NCI-H345 treated with DMSO at 0.1 percent for 48 hours (cell line): ENCODE data around the gene PRPF31.
"Not testable (repeated sequence)": the region's sequence is repeated elsewhere in the genome, so short reads cannot be mapped to it uniquely, and the experiment has no call there.

Experiments used
- DNase-seq: peaks from one replicate; lab custom pipeline; 2025; ENCODE audit not compliant: unreplicated experiment; lab: John Stamatoyannopoulos, UW

The PRPF31 gene

DNA sequence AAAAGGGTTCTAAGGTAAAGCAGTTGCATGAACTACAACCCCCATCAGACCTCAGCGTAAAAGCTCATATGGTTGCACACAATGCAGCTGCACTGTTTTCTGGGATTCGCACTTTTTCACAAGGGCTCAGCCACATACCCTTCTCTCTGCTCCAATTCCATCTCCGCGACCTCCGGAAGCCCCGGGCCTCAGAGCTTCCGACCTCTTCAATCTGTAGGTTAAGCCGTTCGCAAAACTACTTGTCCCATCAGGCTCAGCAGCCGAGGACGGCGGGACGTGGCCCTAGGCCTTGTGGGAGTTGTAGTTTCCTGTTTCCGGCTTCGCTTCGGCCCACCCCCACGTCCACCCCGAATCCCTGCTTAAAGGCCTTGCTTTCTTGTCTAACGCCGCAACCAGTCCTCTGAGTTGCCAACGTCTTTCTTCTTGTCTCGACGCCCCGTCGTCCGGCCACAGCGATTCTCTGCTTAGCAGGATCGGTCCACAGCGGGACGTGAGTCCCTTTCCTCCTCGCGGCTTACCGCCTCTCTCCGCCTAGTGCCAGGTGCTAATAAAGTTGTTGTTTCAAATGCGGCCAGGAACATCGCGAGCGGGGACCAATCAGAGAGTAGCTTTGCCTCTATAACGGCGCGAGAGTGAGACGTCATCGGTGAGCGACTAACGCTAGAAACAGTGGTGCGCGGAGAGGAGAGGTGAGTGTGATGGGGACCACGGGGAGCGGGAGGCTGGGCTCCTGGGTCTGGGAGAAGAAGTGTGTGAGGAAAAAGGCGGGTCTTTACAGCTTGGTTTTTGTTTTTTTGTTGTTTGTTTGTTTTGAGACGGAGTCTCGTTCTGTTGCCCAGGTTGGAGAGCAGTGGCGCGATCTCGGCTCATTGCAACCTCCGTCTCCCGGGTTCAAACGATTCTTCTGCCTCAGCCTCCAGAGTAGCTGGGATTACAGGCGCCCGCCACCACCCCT is at the start of gene PRPF31, which contains the start of gene TFPT:
Gene PRPF31, plus strand, starts transcription at position 646 of the 955 bp plus-strand sequence. CDS start 2,525 bp downstream, outside the sequence.
Gene TFPT, minus strand, starts transcription at position 549 of the 955 bp plus-strand sequence. Its CDS starts 388 bp downstream, at position 161.
- DNase-seq, result peak; percentile 86

GRCh38 chr19:54069470-54069869 is 46.1 kb upstream of the PRPF31 start:
- no peak for DNase-seq

GRCh38 chr19:54073829-54074228 is 41.7 kb upstream of the PRPF31 start:
- no peak for DNase-seq

DNA sequence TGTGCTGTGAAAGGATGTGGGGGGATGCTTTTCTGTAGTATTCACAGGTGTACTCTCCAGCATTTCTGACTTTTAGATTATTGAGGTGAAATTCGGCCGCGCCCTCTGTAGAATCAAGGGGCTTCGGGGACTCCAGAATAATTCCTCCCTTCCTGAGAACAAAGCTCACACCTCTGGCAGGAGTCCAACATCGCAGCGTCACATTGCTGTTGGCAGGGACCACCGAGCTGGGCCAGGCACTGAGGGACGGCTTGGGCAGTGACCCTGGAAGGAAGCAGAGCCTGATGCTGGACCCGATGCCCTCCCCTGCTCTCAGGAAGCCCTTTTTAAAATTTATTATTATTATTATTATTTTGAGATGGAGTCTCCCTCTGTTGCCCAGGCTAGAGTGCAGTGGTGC is 40.7 kb upstream of the PRPF31 start:
- no peak for DNase-seq

GRCh38 chr19:54077334-54077733 is 38.2 kb upstream of the PRPF31 start:
- DNase-seq, result no peak

GRCh38 chr19:54081032-54081431 is 34.5 kb upstream of the PRPF31 start, which contains the start of gene TARM1:
Gene TARM1, minus strand, starts transcription at chr19:54081365. Its CDS starts 25 bp downstream, at chr19:54081340.
- no peak for DNase-seq

- DNase-seq, result no peak
Measured at GRCh38 chr19:54084410-54084809, 31.1 kb upstream of the PRPF31 start.

- no peak for DNase-seq
Measured at GRCh38 chr19:54094426-54095000, 21.0 kb upstream of the PRPF31 start.

DNA sequence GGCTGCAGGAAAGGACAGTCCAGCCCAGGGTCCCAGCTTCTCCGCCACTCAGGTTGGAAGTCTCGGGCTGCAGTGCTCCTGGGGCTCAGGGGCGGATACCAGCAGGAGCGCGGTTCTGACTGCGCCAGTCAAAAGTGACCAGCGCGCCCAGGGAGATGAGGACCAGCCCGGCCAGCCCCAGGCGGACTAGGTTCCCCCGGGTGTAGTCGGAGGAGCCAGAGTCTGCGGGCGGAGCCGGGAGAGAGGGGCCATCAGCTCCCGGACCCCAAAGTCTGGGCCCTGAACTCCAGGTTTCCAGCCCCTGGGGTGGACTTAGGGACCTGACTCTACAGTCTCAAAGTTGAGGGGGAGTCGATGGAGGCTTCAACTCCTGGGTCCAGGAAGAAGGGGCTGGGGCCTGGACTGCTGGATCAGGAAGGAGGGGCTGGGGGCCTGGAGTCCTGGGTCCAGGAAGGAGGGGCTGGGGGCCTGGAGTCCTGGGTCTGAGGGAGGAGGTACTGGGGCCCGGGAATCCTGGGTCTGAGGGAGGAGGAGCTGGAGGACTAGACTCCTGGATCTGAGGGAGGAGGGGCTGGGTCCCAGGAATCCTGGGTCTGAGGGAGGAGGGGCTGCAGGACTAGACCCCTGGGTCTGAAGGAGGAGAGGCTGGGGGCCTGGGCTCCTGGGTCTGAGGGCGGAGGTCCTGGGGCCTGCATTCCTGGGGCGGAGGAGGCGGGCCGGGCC is 20.3 kb upstream of the PRPF31 start:
- DNase-seq, result no peak

GRCh38 chr19:54095859-54096616 is 19.5 kb upstream of the PRPF31 start:
- not testable (repeated sequence) for DNase-seq

DNA sequence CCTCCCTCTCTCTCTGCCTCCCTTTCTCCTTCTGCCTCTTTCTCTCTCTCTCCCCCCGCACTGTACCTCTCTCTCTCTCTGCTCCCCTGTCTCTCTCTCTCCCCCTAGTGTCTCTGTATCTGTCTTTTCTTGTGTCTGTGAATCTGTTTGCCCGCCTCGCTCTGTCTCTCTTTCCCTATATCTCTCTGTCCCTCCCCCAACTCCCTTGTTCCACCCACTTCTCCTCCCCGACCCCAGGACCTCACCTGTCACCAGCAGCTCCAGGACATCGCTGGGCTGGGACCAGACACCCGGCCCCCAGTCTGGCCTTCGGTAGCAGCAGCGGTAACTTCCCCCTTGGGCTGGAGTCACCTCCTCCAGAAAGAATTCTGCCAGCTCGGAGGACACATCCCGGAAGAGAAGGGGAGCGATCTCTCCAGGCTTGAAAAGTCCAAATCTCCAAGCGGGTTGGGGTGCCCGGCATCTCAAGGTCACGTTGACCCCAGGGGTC is 18.9 kb upstream of the PRPF31 start:
- no peak for DNase-seq

DNA sequence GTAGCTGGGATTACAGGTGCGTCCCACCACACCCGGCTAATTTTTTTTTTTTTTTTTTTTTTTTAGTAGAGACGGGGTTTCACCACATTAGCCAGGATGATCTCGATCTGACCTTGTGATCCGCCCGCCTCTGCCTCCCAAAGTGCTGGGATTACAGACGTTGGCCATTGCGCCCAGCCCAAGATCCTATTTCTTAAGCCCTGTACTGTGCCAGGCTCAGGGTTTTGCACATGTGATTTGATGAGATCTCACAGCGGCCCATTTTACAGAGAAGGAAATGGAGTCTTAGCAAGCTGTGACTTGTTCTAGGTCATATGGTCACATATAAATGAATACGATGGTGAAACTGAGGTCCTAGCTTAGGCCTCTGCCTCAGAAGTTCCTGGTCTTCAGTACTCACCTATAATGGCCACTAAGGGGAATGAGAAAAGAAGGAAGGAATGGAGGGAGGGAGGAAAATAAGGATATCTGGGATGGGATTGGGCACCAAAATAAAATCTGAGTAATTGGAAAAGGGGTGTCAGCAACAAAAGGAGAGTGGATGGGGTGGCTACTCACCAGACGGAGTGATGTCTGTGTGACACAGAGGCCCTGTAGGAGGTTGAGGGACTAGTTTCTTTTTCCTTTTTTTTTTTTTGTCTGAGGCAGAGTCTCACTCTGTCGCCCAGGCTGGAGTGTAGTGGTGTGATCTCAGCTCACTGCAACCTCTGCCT is 16.2 kb upstream of the PRPF31 start:
- no peak for DNase-seq

- not testable (repeated sequence) for DNase-seq
Measured at GRCh38 chr19:54099903-54100255, 15.7 kb upstream of the PRPF31 start.

- DNase-seq, result no peak
Measured at GRCh38 chr19:54100561-54100960, 15.0 kb upstream of the PRPF31 start, which contains the start of gene OSCAR. Gene OSCAR, minus strand, starts transcription at chr19:54100803. Its CDS starts 11 bp downstream, at chr19:54100792.

GRCh38 chr19:54102421-54103169 is 13.0 kb upstream of the PRPF31 start, which contains the start of gene NDUFA3:
Gene NDUFA3, plus strand, starts transcription at chr19:54102855. Its CDS starts 24 bp downstream, at chr19:54102879.
- DNase-seq, result peak; percentile 81

DNA sequence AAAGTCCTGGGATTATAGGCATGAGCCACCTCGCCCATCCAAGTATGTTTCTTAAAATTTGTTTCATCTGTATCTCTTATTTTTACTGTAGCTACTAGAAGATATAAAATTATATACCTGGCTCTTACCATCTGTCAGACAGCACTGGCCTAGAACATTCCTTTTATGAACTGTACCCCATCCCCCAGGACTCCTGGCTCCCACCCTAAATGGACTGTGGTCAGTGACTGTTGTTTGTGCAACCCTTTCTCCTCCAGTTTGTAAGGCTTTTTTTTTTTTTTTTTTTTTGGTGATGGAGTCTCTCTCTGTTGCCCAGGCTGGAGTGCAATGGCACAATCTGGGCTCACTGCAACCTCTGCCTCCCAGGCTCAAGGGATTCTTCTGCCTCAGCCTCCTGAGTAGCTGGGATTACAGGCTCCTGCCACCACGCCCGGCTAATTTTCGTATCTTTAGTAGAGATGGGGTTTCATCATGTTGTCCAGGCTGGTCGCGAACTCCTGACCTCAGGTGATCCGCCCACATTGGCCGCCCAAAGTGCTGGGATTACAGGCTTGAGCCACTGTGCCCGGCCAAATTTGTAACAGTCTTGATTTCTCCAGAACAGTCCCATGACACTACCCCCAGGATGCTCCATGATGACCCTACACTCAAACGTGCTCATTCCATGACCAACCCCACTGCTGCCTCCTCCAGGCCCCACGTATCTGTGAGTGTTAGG is 10.4 kb upstream of the PRPF31 start:
- no peak for DNase-seq

GRCh38 chr19:54105796-54106195 is 9.8 kb upstream of the PRPF31 start:
- DNase-seq, result no peak

- no peak for DNase-seq
Measured at GRCh38 chr19:54106716-54107115, 8.8 kb upstream of the PRPF31 start.
